IPS-15b (cell line): Measurements from ENCODE around the gene SAYSD1.

Experiments
- H3K27me3 ChIP-seq: one replicate; pipeline ENCODE4 v1.6.1; 2013; ENCODE audit warnings: low read length; ENCODE audit not compliant: control insufficient read depth, insufficient read depth
- H3K36me3 ChIP-seq: one replicate; pipeline ENCODE4 v1.6.1; 2013; ENCODE audit warnings: low read length; ENCODE audit not compliant: control insufficient read depth, insufficient read depth
- H3K4me1 ChIP-seq: one replicate; pipeline ENCODE4 v1.6.1; 2013; ENCODE audit warnings: mild to moderate bottlenecking, low read length; ENCODE audit not compliant: control insufficient read depth, insufficient read depth
- H3K4me3 ChIP-seq: one replicate; pipeline ENCODE4 v1.5.1; 2013; ENCODE audit warnings: low read depth, low read length
- H3K9ac ChIP-seq: one replicate; pipeline ENCODE4 v1.6.1; 2013; ENCODE audit warnings: low read depth, mild to moderate bottlenecking, low read length
- H3K9me3 ChIP-seq: one replicate; pipeline ENCODE4 v1.6.1; 2013; ENCODE audit warnings: mild to moderate bottlenecking, low read length; ENCODE audit not compliant: control insufficient read depth, insufficient read depth

The SAYSD1 gene

GRCh38 chr6:39076623-39077535, 38.1 kb downstream of the SAYSD1 start:
- no peak overlapping the region for H3K9ac ChIP-seq
- H3K36me3 ChIP-seq, result peaks cover 3% of the 10 kb centered on the region
- H3K4me3 ChIP-seq, result no peak overlapping the region
- H3K4me1 ChIP-seq, result no peaks in the 10 kb centered on the region
- no peaks in the 10 kb centered on the region for H3K27me3 ChIP-seq
- H3K9me3 ChIP-seq, result no peaks in the 10 kb centered on the region

GRCh38 chr6:39075807-39076622, 39.0 kb downstream of the SAYSD1 start:
- H3K4me3 ChIP-seq, result no peak overlapping the region
- peaks cover 3% of the 10 kb centered on the region for H3K36me3 ChIP-seq
- H3K27me3 ChIP-seq, result no peaks in the 10 kb centered on the region
- no peaks in the 10 kb centered on the region for H3K4me1 ChIP-seq
- H3K9me3 ChIP-seq, result no peaks in the 10 kb centered on the region
- H3K9ac ChIP-seq, result no peak overlapping the region

DNA sequence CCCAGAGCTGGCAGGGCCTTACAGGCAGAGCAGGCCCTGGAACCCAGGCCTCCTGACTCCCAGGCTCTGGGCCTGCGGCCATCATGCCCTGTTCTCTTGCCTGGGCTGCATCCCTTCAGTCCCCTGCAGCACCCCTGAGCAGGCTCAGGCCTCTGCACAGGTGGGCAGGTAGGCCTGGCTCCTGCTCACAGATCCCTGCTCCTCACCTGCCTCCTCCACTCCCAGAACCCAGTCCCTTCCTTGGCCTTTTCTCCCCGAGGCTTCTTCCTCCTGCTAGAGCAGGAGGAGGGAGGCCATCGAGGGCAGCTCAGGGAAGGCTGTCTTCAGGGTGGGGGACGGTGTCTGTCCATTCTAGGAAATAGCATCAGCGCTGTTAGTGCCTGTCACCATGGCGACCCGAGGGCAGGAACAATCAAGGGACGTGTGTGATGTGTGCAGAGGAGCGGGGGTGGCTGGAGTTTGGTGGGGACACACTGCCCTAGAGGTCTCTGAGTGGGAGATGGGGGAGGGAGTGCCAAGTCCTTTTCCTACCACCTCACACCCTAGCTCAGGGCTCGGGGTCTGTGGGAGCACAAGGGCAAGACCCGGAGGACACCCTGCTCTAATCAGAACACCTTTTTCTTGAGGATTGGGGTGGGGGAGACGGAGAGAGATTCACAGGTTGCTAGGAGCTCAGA, 39.8 kb downstream of the SAYSD1 start:
- H3K4me3 ChIP-seq, result no peak overlapping the region
- no peaks in the 10 kb centered on the region for H3K27me3 ChIP-seq
- peaks cover 3% of the 10 kb centered on the region for H3K36me3 ChIP-seq
- no peak overlapping the region for H3K9ac ChIP-seq
- no peaks in the 10 kb centered on the region for H3K9me3 ChIP-seq
- H3K4me1 ChIP-seq, result no peaks in the 10 kb centered on the region

- H3K27me3 ChIP-seq, result no peaks in the 10 kb centered on the region
Measured at GRCh38 chr6:39074486-39074885, 40.5 kb downstream of the SAYSD1 start.

DNA sequence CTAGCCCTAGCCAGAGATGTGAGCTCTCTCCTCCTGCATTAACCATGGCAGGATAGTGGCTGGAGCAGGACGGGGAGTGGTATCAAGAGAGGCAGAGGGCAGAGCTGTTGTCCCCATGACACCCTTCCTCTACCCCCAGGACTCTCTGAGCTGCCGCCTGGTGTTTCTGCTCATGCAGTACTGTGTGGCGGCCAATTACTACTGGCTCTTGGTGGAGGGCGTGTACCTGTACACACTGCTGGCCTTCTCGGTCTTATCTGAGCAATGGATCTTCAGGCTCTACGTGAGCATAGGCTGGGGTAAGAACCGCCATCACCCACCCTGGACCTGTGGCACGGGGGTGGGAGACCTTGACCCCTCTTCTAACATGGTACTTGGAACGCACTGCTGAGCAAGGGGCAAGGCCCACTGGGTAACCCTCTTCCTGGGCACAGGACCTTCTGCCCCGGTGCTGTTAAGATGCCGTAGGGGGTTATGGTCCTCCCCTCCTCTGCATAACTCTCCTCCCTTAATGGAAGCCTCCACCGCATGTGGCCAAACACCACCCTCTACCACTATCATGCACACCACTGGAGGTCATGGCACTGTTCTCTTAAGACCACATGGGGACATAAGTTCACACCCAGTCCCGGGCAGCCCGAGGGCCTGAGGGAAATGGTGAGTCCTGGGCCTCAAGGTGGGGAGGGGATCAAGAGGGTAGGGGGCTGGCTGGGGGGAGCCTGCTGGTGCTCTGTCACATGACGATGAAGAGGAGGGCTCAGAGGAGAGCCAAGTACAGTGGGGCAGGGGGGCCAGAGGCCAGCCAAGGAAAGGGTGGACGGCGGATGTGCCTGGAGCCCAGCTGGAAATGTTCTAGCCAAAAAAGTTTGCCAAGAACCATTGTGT, 41.3 kb downstream of the SAYSD1 start:
- H3K9ac ChIP-seq, result no peak overlapping the region
- no peaks in the 10 kb centered on the region for H3K36me3 ChIP-seq
- no peaks in the 10 kb centered on the region for H3K27me3 ChIP-seq
- no peak overlapping the region for H3K4me3 ChIP-seq
- no peaks in the 10 kb centered on the region for H3K9me3 ChIP-seq
- H3K4me1 ChIP-seq, result no peaks in the 10 kb centered on the region

More at GRCh38 chr6:39074486-39074885, 40.5 kb downstream of the SAYSD1 start:
- Histone ChIP-seq H3K4me3 (no peak overlapping the region), H3K36me3 (peaks cover under 1% of the 10 kb centered on the region), H3K4me1 (no peaks in the 10 kb centered on the region), H3K9ac (no peak overlapping the region), H3K9me3 (no peaks in the 10 kb centered on the region)

DNA sequence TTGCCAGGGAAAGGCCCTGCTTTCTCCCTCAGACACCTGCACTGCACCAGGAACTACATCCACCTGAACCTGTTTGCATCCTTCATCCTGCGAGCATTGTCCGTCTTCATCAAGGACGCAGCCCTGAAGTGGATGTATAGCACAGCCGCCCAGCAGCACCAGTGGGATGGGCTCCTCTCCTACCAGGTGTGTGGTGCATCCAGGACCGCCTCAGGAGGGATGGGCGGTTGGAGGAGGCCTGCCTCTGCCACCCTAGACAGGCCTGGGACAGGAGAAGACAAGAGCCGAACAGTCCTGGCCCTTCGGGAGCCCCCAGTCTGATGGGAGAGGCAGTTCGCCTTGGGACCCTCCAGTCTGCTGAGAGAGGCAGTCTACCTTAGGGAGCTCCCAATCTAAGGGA, 42.2 kb downstream of the SAYSD1 start:
- Histone ChIP-seq H3K9me3 (no peaks in the 10 kb centered on the region), H3K36me3 (no peaks in the 10 kb centered on the region), H3K9ac (no peak overlapping the region), H3K27me3 (no peaks in the 10 kb centered on the region), H3K4me3 (no peak overlapping the region), H3K4me1 (no peaks in the 10 kb centered on the region)

GRCh38 chr6:39068391-39068790, 46.6 kb downstream of the SAYSD1 start:
- Histone ChIP-seq H3K9me3 (no peaks in the 10 kb centered on the region), H3K4me3 (no peak overlapping the region), H3K27me3 (no peaks in the 10 kb centered on the region), H3K4me1 (no peaks in the 10 kb centered on the region), H3K9ac (no peak overlapping the region), H3K36me3 (no peaks in the 10 kb centered on the region)

- Histone ChIP-seq H3K9ac (no peak overlapping the region), H3K9me3 (no peaks in the 10 kb centered on the region), H3K4me1 (no peaks in the 10 kb centered on the region), H3K4me3 (no peak overlapping the region), H3K27me3 (no peaks in the 10 kb centered on the region), H3K36me3 (no peaks in the 10 kb centered on the region)
Measured at GRCh38 chr6:39065561-39065960, 49.4 kb downstream of the SAYSD1 start.

DNA sequence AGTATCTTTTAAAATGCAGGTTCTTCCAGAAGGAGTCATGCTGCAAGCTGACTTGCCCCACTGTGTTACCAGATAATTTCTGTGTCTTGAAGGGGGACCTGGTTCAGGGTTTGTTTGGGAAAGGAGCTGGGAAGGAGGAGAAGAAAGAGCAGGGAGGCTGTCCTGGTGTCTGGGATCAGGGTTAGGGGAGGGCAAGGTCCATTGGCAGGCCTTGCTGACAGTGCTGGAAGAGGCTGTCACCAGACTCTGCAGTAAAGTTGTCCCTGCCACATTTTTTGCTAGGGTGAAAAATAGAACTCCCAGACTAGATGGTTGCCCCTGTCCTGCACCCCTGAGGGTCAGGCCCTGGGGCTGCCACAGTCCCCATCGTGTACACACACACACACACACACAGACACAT, 51.5 kb downstream of the SAYSD1 start:
- H3K36me3 ChIP-seq, result no peaks in the 10 kb centered on the region
- no peaks in the 10 kb centered on the region for H3K9me3 ChIP-seq
- H3K4me1 ChIP-seq, result no peaks in the 10 kb centered on the region
- no peaks in the 10 kb centered on the region for H3K27me3 ChIP-seq
- no peak overlapping the region for H3K4me3 ChIP-seq
- no peak overlapping the region for H3K9ac ChIP-seq

- H3K9ac ChIP-seq, result no peak overlapping the region
- H3K4me1 ChIP-seq, result no peaks in the 10 kb centered on the region
- no peak overlapping the region for H3K4me3 ChIP-seq
- no peaks in the 10 kb centered on the region for H3K9me3 ChIP-seq
- no peaks in the 10 kb centered on the region for H3K27me3 ChIP-seq
- H3K36me3 ChIP-seq, result no peaks in the 10 kb centered on the region
Measured at GRCh38 chr6:39062014-39062740, 52.8 kb downstream of the SAYSD1 start.
